Measurements from ENCODE around the gene ITPKB.
"Not testable (repeated sequence)": the region's sequence is repeated elsewhere in the genome, so short reads cannot be mapped to it uniquely, and the experiment has no call there.

ITPKB gene

DNA sequence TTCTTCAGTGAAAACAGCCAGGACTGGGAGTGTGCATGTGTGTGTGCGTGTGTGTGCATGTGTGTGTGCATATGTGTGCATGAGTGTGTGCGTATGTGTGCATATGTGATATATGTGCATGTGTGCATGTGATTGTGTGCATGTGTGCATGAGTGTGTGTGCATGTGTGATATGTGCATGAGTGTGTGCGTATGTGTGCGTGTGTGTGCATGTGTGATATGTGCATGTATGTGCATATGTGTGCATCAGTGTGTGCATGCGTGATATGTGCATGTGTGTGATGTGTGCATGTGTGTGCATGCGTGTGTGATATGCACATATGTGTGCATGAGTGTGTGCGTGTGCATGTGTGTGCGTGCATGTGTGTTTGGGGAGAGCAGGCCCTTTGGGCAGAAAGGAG lies 89.8 kb downstream of the ITPKB start:
- DNase-seq, result no peak

DNA sequence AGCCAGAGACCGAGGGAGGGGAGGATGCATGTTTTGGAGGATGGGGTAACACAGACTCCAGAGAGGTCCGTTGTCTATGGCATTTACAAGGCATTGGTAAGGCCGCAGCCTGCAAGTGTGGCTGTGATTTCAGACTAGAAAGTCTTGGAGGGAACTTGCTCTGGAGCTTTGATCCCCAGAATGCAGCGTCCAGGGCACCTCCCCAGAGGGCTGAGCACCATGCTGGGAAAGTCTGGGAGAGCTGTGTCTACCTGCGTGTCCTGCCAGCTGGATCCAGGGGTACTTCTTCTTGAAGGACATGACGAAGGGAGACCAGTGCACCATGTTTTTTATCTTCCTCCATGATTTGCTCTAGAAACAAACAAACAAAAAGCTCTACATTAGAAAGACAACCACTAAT lies 90.7 kb downstream of the ITPKB start:
- no peak for DNase-seq

GRCh38 chr1:226647719-226648118 lies 91.4 kb downstream of the ITPKB start:
- DNase-seq, result no peak

- no peak for DNase-seq
These were observed 92.1 kb downstream of the ITPKB start for GRCh38 chr1:226646870-226647449.

DNA sequence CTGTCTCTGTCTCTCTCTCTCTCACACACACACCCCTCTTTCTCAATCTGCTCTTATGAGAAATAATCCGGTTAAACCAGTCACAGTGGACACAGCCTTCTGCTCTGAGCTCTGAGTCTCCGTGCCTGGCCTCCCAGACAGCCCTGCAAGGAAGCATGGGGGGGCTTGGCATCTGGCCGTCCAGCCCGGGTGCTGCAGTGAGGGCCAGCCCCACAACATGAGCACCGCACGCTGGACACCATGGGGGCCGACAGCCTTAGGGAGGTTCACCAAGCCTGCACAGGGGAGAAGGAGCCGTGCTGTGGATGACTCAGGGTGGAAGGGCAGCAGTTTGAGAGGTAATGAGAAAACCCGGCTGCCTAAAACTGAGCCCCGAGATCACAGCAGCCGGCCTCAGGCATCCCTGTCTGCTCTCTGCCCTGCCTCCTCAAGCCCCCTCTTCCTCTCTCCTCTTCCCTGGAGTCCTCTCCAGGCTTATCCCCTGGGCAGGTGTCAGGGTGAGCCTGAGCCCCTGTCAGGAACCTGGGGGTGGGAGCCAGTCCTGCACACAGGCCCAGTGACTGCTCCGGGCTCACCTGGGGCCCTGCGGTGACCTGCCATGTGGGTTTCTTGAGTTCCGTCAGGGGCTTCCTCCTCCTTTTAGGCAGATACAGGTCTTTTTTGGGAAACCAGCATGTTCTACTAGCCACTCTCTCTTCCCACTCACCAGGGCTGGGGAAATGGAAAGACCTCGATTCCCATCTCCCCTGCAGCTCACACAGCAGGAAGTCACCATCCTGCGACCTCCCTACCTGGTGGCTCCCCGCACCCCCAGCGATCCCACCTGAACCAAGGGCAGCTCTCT lies 92.8 kb downstream of the ITPKB start:
- DNase-seq, result no peak

DNA sequence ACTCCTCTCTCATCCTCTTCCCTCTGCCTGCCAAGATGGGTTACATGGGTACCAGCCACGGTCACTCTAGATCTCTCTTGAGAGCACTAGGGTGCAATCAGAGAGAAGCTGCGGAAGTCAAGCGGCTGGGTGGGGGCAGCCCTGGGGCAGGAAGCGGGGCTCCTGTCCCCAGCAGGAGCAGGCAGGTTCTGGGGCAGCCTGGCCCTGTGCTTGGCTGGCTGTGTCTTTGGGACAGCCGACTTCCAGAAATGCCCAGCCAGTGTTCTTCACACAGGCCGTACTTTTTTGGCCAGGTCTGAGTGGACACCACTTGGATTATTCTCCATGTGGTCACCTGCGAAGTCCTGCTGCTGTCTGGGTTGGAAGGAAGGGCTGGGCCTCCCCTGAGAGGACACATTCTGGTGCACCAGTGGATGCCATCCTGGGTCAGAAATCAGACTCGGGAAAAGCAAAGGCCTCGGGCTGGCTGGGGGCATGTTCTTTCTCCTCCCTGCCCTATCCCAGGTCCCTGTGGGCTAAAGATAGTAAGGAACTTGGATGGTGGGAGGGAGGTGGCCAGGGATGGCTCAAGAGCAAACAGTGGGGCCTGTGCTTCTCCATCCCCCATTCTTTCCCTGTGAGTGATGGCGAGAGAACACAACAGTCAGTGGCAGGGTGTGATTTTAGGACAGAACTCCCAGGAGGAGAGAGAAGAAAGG lies 93.7 kb downstream of the ITPKB start:
- no peak for DNase-seq

GRCh38 chr1:226644541-226645176 lies 94.4 kb downstream of the ITPKB start:
- no peak for DNase-seq

DNA sequence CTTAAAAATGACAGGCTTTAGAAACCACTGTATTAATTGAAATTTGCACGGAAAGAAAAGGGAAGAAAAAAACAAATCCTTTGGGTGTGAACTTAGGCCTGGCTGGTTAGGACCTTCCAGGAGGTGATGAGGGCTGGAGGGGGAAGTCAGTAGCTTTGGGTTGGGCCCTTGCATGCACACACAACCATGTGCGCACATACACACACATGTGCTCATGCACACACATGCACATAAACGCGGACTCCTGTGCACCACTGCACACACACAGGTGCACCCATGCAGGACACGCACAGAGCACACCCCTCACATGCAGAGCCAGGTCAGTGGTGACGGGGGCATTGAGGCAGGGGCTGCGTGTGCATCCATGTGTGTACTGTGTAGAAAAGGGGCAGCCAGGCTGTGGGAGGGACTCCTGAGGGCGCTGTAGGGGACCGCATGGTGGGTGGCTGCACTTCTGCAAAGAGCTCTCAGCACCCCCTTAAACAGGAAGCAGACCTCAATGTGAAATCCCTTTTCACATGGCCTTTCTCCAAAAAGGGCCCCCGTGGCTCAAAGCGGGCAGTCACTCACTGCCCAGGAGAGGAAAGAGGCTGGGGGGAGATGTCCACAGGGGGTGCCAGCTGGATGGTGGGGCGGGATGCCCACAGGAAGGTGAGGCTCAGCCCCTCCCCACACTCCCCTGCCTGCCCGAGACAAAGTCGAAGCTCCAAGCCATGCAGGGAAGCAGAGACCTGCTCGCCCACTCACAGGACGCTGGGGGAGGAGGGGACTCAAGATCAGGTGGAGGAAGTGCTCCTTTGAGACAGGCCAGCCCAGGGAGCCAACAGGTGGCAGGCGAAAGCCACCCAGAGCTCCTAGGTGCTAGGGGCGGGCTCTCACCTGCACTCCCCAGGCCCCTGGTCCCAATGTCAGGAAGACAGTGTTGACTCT lies 95.2 kb downstream of the ITPKB start:
- DNase-seq, result peak in 2 of 5 donors; percentile 16 to 34

- DNase-seq, result peak in 2 of 5 donors; percentile 34 to 60
These were observed 95.9 kb downstream of the ITPKB start for GRCh38 chr1:226643177-226643576.

DNA sequence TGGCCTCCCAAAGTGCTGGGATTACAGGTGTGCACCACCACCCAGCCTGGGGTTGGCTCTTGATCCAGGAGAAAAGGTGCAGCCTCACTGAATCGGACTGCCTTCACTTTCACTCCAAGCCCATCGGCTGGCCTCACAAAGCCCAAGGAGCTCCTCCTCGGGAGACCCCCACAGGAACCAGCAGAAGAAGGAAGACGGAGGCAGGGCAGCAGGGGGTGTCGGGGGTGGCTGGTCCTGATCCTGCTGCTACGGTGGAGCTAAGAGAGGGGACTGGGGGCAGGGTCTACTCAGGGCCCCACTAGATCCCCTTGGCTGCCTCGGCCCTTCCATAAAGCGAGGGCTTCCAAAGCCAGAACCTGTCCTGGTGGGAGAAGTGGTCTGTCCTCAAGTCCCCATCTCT lies 96.7 kb downstream of the ITPKB start:
- no peak for DNase-seq

DNA sequence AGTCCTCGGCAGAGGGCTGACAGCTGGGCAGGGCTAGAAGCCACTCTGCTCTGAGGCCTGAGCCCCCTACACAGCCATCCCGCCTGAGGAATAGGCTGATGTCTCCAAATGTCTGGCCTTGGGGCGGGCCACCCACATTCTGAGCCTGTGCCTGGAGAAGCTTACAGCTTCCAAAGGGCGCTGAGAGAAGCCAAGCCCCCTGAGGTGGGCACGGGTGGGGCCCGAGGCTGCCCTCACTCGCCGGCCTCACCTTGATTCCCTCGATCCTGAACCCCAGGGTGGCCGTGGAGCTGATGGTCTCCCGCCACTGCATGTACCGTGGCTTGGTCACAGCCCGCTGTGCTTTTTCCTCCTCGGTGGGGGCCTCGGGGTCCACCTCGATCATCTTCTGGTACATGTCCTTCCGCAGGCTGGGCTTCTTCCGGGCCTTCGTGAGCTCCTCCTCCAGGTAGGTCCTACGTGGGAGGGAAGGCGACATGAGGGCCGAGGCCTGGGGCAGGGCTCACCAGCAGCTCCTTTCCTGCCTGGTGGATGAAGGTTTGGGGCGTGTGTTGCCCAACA lies 97.3 kb downstream of the ITPKB start:
- DNase-seq, result no peak

- DNase-seq, result no peak
These were observed 98.6 kb downstream of the ITPKB start for GRCh38 chr1:226640321-226641136.

- no peak for DNase-seq
These were observed 99.4 kb downstream of the ITPKB start for GRCh38 chr1:226639631-226640061.

DNA sequence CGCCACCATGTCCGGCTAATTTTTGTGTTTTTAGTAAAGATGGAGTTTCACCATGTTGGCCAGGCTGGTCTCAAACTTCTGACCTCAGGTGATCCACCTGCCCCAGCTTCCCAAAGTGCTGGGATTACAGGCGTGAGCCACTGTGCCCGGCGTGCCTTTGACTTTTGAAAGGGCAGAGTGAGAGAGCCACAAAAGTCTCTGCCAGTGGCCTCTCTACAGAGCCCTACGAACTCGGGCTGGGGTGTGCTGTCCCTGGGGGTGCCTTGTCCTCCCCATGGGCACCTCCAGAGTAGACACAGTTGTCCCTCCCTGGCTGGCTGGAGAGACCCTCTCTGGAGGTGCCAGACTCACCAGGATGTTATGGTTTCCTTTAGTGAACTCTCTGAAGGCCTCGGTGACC lies 99.9 kb downstream of the ITPKB start:
- DNase-seq, result not testable (repeated sequence)

- peak in 1 of 5 donors; percentile 4 for DNase-seq
These were observed 100.5 kb downstream of the ITPKB start for GRCh38 chr1:226638608-226639007.

DNA sequence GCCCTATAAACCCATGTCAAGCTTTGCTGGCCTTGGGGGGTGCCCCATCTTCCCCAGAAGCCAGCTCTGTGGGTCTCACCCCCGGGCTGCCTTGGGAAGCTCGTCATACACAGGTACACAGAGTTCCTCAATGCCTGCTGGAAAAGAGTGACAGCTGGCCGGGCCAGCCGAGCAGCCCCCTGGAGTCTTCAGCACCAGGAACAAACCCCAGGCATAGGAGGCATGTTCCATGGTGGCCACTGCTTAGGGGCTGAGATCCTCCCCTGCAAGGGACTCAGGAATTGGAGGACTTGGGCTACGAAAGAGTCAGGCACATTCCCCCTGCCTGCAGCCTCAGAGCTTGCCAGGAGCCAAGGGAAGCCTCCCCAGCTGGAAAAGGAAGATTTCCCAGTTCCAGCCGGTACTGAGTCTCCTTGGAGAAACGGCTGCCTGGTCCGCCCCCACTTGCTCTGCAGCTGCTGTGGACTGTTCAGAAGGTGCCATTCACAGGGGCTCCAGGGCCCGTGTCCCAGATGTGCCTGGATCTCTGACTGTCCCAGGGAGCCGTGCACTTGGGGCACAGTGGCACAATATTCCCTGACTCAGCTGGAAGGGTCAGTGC lies 101.0 kb downstream of the ITPKB start:
- DNase-seq, result no peak

DNA sequence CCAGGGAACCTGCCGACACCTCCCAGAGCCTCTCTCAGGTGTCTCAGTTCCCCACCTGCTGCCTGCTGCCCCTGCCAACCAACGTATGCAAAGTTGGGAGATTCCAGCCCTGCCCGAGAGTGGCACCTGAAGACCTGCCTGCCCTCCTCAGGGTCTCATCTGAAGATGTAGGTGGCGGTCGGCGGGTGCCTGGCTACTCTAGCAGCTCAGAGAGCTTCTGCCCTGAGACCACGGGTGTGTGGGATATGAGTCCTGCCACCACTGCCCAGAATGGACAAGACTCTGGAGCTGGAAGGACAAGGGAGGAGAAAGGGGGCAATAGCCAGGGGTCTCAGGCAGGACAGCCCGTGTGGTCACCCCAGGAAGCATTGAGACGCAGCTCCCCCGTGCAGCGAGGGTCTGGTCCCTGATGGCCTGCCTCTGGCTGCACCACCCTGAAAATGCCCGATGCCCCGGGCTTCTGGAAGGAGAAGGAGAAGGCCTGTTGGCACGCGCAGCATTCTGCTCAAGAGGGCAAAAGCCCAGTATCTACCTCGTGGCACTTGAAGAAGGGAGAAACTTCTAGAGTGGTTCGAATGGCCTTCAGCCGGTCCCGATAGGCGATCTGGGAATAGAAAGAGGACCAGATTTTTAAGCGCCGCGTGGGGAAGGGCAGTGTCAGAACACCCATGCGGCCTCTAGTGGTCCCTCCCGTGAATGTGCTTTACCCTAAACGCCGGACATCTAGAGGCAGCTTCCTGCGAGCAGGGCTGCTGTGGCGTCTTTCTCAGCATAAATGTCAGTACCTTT lies 101.7 kb downstream of the ITPKB start:
- no peak for DNase-seq

DNA sequence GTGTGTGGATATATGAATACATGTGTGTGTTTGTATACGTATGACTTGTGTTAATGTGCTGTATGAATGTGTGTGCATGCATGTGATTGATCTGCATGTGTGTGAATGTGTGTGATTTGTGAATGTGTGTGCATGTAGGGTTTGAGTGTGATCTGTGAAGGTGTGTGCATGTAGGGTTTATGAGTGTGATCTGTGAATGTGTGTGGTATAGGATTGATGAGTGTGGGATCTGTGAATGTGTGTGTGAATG lies 102.3 kb downstream of the ITPKB start:
- DNase-seq, result no peak

DNA sequence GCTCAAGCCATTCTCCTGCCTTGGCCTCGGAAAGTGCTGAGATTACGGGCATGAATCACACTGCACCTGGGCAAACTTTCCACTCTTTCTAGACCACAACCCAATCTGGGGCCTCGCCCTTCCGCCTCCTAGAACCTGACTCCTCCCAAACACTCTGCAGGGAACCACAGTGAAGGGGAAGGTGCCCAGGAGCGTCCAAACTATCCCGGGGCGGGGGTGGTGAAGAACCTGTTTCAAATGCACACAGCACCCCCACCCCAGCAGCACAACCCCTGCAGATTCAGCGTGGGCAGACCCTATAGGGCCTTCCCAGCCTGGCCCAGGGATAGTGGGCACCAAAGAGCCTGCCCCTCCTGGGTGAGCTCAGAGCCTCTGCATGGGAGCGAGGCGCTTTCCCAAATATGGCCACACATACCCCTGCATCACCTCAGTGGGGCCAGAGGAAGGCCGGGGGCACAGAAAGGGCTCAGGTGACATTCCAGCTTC lies 103.6 kb downstream of the ITPKB start:
- DNase-seq, result peak in 2 of 5 donors; percentile 31 to 45

Data from T-helper 1 cell (primary cell).